Ishikawa (cell line): Measurements from ENCODE around the gene RGPD4.
"Not testable (repeated sequence)": the region's sequence is repeated elsewhere in the genome, so short reads cannot be mapped to it uniquely, and the experiment has no call there.

Experiments
- CEBPB ChIP-seq: IDR thresholded peaks from 2 replicates; pipeline ENCODE4 v1.6.1; 2012
- CREB1 ChIP-seq: IDR thresholded peaks from 2 replicates; pipeline ENCODE4 v1.6.1; 2012; ENCODE audit warnings: low read depth
- EGR1 ChIP-seq: IDR thresholded peaks from 2 replicates; pipeline ENCODE4 v1.6.1; 2012
- EP300 ChIP-seq: IDR thresholded peaks from 2 replicates; pipeline ENCODE4 v1.6.1; 2012; ENCODE audit warnings: borderline replicate concordance
- FOXM1 ChIP-seq: IDR thresholded peaks from 2 replicates; pipeline ENCODE4 v1.6.1; 2012; ENCODE audit warnings: low read depth, borderline replicate concordance
- MAX ChIP-seq: IDR thresholded peaks from 2 replicates; pipeline ENCODE4 v1.6.1; 2012
- NFIC ChIP-seq: IDR thresholded peaks from 2 replicates; pipeline ENCODE4 v1.6.1; 2012
- RAD21 ChIP-seq: IDR thresholded peaks from 2 replicates; pipeline ENCODE4 v1.6.1; 2012; ENCODE audit warnings: low read depth
- REST ChIP-seq: IDR thresholded peaks from 2 replicates; pipeline ENCODE4 v1.6.1; 2012; ENCODE audit warnings: low read depth, mild to moderate bottlenecking
- TAF1 ChIP-seq: IDR thresholded peaks from 2 replicates; pipeline ENCODE4 v1.6.1; 2012; ENCODE audit warnings: low read depth, mild to moderate bottlenecking
- TCF12 ChIP-seq: IDR thresholded peaks from 2 replicates; pipeline ENCODE4 v1.6.1; 2012; ENCODE audit warnings: low read depth
- TEAD4 ChIP-seq: IDR thresholded peaks from 2 replicates; pipeline ENCODE4 v1.6.1; 2012
- USF1 ChIP-seq: IDR thresholded peaks from 2 replicates; pipeline ENCODE4 v1.6.1; 2012
- YY1 ChIP-seq: IDR thresholded peaks from 2 replicates; pipeline ENCODE4 v1.6.1; 2012; ENCODE audit warnings: low read depth
- ZBTB7A ChIP-seq: IDR thresholded peaks from 2 replicates; pipeline ENCODE4 v1.6.1; 2012; ENCODE audit warnings: low read depth

RGPD4 gene

GRCh38 chr2:107826749-107827148 is at the start of gene RGPD4:
Gene RGPD4, plus strand, starts transcription at chr2:107826892. Its CDS starts 122 bp downstream, at chr2:107827014.
- TF ChIP-seq ZBTB7A, CEBPB, YY1: not testable (repeated sequence)

GRCh38 chr2:107777974-107778373 is 48.7 kb upstream of the RGPD4 start:
- TF ChIP-seq REST (no peak), CREB1 (no peak), EP300 (no peak), ZBTB7A (no peak), RAD21 (no peak), CEBPB (no peak), EGR1 (no peak), TEAD4 (no peak), YY1 (no peak), TAF1 (no peak), NFIC (no peak), TCF12 (no peak), USF1 (no peak), MAX (no peak), FOXM1 (no peak)

GRCh38 chr2:107785756-107786155 is 40.9 kb upstream of the RGPD4 start:
- no peak for TF ChIP-seq MAX
- TF ChIP-seq YY1 = no peak
- TF ChIP-seq EP300 = no peak
- TF ChIP-seq FOXM1 = no peak
- no peak for TF ChIP-seq CREB1
- TF ChIP-seq NFIC = no peak
- TF ChIP-seq TEAD4 = no peak
- TF ChIP-seq RAD21 = no peak
- no peak for TF ChIP-seq USF1
- TF ChIP-seq TAF1 = no peak
- TF ChIP-seq TCF12 = no peak
- no peak for TF ChIP-seq ZBTB7A
- no peak for TF ChIP-seq CEBPB
- no peak for TF ChIP-seq EGR1
- TF ChIP-seq REST = no peak

GRCh38 chr2:107790837-107791236 is 35.9 kb upstream of the RGPD4 start:
- TF ChIP-seq TCF12 (no peak), FOXM1 (no peak), NFIC (no peak), USF1 (no peak), CREB1 (no peak), REST (no peak), MAX (no peak), EP300 (no peak), TEAD4 (no peak), TAF1 (no peak), EGR1 (no peak)
